Heart right ventricle (tissue), 16 donors: Measurements from ENCODE around the gene PC. TPM values are rescaled to one million over a fixed set of nuclear protein-coding genes. Genes with fewer than 3 reads are reported as not detected.

Experiments used
- ATAC-seq, 8 donors: fragments of 200-7000 bp; cut with Tn5 transposase; one replicate each; pipeline ENCODE4 v1.9.1; 2020; ENCODE audit warnings: mild to moderate bottlenecking in 8 of 8, moderate library complexity in 8 of 8, moderate number of reproducible peaks in 1 of 8
- DNase-seq, 2 donors: peaks; one replicate each; pipeline ENCODE4 v3.0.0-alpha.2; 2020
- H3K27ac ChIP-seq, 10 donors: fragments of 200-600 bp; sonication (generic) in 2 of 10; one replicate each; pipeline versions ENCODE4 v1.5.0 to v1.8.0; 2020 to 2022; ENCODE audit warnings: mild to moderate bottlenecking in 3 of 10
- H3K27me3 ChIP-seq, 7 donors: fragments of 200-600 bp; one replicate each; pipeline ENCODE4 v1.8.0; 2021 to 2022; ENCODE audit warnings: mild to moderate bottlenecking in 2 of 7
- H3K36me3 ChIP-seq, 9 donors: fragments of 200-600 bp; sonication (generic) in 1 of 9; one replicate each; pipeline versions ENCODE4 v1.5.0 to v1.8.0; 2020 to 2022; ENCODE audit warnings: mild to moderate bottlenecking in 2 of 9
- H3K4me1 ChIP-seq, 9 donors: fragments of 200-600 bp; sonication (generic) in 1 of 9; one replicate each; pipeline versions ENCODE4 v1.5.0 to v1.8.0; 2020 to 2022; ENCODE audit warnings: mild to moderate bottlenecking in 4 of 9
- H3K4me3 ChIP-seq, 10 donors: fragments of 200-600 bp; sonication (generic) in 2 of 10; one replicate each; pipeline versions ENCODE4 v1.5.0 to v1.8.0; 2020 to 2022; ENCODE audit warnings: mild to moderate bottlenecking in 7 of 10, moderate library complexity in 2 of 10
- H3K9me3 ChIP-seq, 11 donors: fragments of 200-600 bp in 10 of 11; sonication (generic) in 2 of 11; one replicate each; pipeline versions ENCODE4 v1.5.0 to v1.8.0; 2013 to 2022; ENCODE audit warnings: mild to moderate bottlenecking in 2 of 11, control low read depth in 1 of 11, moderate library complexity in 1 of 11
- WGBS, 2 donors: extraction: QIAGEN DNeasy Blood & Tissue Kit; methylation state at CpG; one replicate each; pipeline ENCODE4 v1.1.7; 2013; ENCODE audit warnings: inconsistent platforms in 1 of 2; 5-methylcytosine and 5-hydroxymethylcytosine counted together
- intact Hi-C, 10 donors: fragments of 100-400 bp; cut with DNase I; formaldehyde crosslinking; loops; one replicate each; pipeline versions ENCODE4 v1.11.1 to v1.14.2; 2022
- polyA plus RNA-seq, 2 donors: library from polyadenylated mRNA; stranded (reverse); fragments of 200-250 nt; gene quantifications; one replicate each; pipeline ENCODE4 v1.2.3, GENCODE V29; 2013
- total RNA-seq, 10 donors: library from RNA; stranded (reverse); fragmentation: NEBNext Ultra II Directional in 3 of 10; extraction: Animal tissue kit (Norgen Biotek cat#: 25700) in 3 of 10; gene quantifications; one replicate each; pipeline versions ENCODE4 v1.2.1 to v1.2.4, GENCODE V29; 2021 to 2023
- TF ChIP-seq, protein P1 (sequence below), 9 donors: fragments of 200-600 bp; sonication (generic) in 2 of 9; IDR thresholded peaks; one replicate each; pipeline versions ENCODE4 v1.5.0 to v1.8.0; 2021 to 2022; ENCODE audit warnings: antibody characterized with exemption in 9 of 9, mild to moderate bottlenecking in 5 of 9, moderate library complexity in 1 of 9
- donor health status: Arrhythmogenic right ventricular cardiomyopathy.
- donor health status: ischemic (EF 13 %, LVEDD 7.1; RV severe dilation, severe dysfunction).
- donor health status: healthy with polysubstance abuse.
- donor health status: DM: no; HTN: yes; CAD: no.
- donor health status: DM: no; HTN: no; CAD: no.
- donor health status: ischemic (EF 25% LVEDD 6.9; RV normal size, moderate dysfunction).
- donor health status: ischemic (EF 25% LVEDD 5.7; RV mildly dilated, moderate dysfunction).
- donor health status: healthy.
- donor health status: DM: yes; HTN: yes; CAD: no.
- donor health status: Ischemic cardiomyopathy.
- donor health status: ischemic (EF 35%, LVEDD 5.7; RV mildly dilated, moderate dysfunction).
- donor health status: nonischemic (EF 11% LVEDD 7.7; RV severe dilation, severe dysfunction).
- donor health status: DM: yes; HTN: yes; CAD: no.
- donor health status: PGD.
- donor health status: ischemic (EF 29% LVEDD 5.4; RV normal size, mild dysfunction).
- donor health status: nonischemic (EF 23%, LVEDD 6.1; RV moderate dilation, normal function).

Gene PC
- total and polyA plus RNA-seq, 12 donors: 6.8 to 26.0 (median 11.2) TPM

DNA sequence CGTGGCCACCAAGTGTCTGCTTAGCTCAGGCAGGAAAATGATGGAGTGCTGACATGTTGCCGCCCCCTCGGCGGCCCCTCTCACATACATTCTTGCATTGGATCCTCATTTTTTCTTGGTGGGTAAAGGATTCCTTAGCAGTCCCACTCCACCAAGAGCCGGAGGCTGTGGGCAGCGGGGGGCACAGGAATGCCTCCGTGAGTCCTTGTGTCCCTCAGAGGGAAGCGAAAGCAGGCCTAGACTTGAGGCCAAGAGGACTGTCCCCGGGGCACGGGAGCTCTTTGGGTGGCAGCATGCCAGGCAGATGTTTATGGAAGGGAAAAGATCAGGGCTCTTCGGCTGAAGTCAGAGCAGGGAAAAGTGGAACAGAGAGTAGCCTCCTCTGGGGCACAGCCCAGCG, 79.7 kb downstream of the PC start:
- no peaks in the 10 kb centered on the region for H3K36me3 ChIP-seq
- no peaks in the 10 kb centered on the region for H3K27me3 ChIP-seq
- WGBS, 2 donors: 60 to 61% methylated on average over 12 of the region's 12 CpGs
- peaks cover 0 to 8% (median 5%) of the 10 kb centered on the region in 9 donors for H3K4me1 ChIP-seq
- TF ChIP-seq, protein P1, sequence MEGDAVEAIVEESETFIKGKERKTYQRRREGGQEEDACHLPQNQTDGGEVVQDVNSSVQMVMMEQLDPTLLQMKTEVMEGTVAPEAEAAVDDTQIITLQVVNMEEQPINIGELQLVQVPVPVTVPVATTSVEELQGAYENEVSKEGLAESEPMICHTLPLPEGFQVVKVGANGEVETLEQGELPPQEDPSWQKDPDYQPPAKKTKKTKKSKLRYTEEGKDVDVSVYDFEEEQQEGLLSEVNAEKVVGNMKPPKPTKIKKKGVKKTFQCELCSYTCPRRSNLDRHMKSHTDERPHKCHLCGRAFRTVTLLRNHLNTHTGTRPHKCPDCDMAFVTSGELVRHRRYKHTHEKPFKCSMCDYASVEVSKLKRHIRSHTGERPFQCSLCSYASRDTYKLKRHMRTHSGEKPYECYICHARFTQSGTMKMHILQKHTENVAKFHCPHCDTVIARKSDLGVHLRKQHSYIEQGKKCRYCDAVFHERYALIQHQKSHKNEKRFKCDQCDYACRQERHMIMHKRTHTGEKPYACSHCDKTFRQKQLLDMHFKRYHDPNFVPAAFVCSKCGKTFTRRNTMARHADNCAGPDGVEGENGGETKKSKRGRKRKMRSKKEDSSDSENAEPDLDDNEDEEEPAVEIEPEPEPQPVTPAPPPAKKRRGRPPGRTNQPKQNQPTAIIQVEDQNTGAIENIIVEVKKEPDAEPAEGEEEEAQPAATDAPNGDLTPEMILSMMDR (IDR thresholded peaks at IDR 0.05): no peak
- no peak for ATAC-seq
- intact Hi-C loops: no loop called here
- DNase-seq: no peak
- no peaks in the 10 kb centered on the region for H3K9me3 ChIP-seq
- no peak overlapping the region for H3K4me3 ChIP-seq
- H3K27ac ChIP-seq: no peak overlapping the region

GRCh38 chr11:66877588-66878385, 80.4 kb downstream of the PC start:
- TF ChIP-seq, protein P1 (IDR thresholded peaks at IDR 0.05): no peak
- no peak for DNase-seq
- no peak overlapping the region for H3K4me3 ChIP-seq
- H3K27ac ChIP-seq: no peak overlapping the region
- H3K4me1 ChIP-seq: peaks cover 0 to 7% (median 5%) of the 10 kb centered on the region in 9 donors
- ATAC-seq: no peak
- 74% methylated on average over 9 of the region's 9 CpGs for WGBS, 2 donors
- H3K36me3 ChIP-seq: no peaks in the 10 kb centered on the region
- no peaks in the 10 kb centered on the region for H3K27me3 ChIP-seq
- H3K9me3 ChIP-seq: no peaks in the 10 kb centered on the region
- intact Hi-C loops: no loop called here

- DNase-seq (no peak), ATAC-seq (no peak)
- Histone ChIP-seq H3K9me3 (no peaks in the 10 kb centered on the region), H3K27me3 (no peaks in the 10 kb centered on the region), H3K27ac (no peak overlapping the region), H3K4me3 (no peak overlapping the region), H3K4me1 (peaks cover 0 to 7% (median 2%) of the 10 kb centered on the region in 9 donors), H3K36me3 (peaks cover 0 to 11% (median 0%) of the 10 kb centered on the region in 9 donors)
- 85 to 90% methylated on average over 13 of the region's 13 CpGs for WGBS, 2 donors
- intact Hi-C loops: no loop called here
- TF ChIP-seq, protein P1 (IDR thresholded peaks at IDR 0.05): no peak
Measured at GRCh38 chr11:66875378-66875777, 82.8 kb downstream of the PC start.

GRCh38 chr11:66874232-66874631, 84.0 kb downstream of the PC start:
- Histone ChIP-seq H3K36me3 (peaks cover 0 to 16% (median 0%) of the 10 kb centered on the region in 9 donors), H3K9me3 (no peaks in the 10 kb centered on the region), H3K4me3 (no peak overlapping the region), H3K27ac (no peak overlapping the region), H3K4me1 (peaks cover 0 to 7% (median 0%) of the 10 kb centered on the region in 9 donors), H3K27me3 (no peaks in the 10 kb centered on the region)
- DNase-seq (no peak), ATAC-seq (no peak)
- intact Hi-C loops: no loop called here
- TF ChIP-seq, protein P1 (IDR thresholded peaks at IDR 0.05): no peak
- 90 to 91% methylated on average over 6 of the region's 6 CpGs for WGBS, 2 donors
